ENCODE results near the gene FAM210A.

- no peak for TF ChIP-seq CTCF (conservative IDR thresholded peaks at IDR 0.05; ENCODE audit: low read depth, low read length)
- TF ChIP-seq POLR2A (IDR thresholded peaks at IDR 0.05; ENCODE audit: low read depth, low read length), result no peak
Observed at GRCh38 chr18:13710414-13710831, 15.9 kb downstream of the FAM210A start.

Measured in IMR-90 (cell line).